Mucosa of rectum (tissue), 2 donors: ENCODE data around the gene HNRNPM.

Experiments used
- H3K27ac ChIP-seq, 2 donors: one replicate each; pipeline ENCODE4 v1.7.0; 2013; ENCODE audit warnings: inconsistent platforms in 2 of 2, low read depth in 2 of 2, low read length in 2 of 2
- H3K27me3 ChIP-seq, 2 donors: one replicate each; pipeline ENCODE4 v1.7.0; 2013; ENCODE audit warnings: low read length in 2 of 2; ENCODE audit not compliant: control insufficient read depth in 2 of 2, insufficient read depth in 2 of 2
- H3K36me3 ChIP-seq, 2 donors: one replicate each; pipeline ENCODE4 v1.7.0; 2013; ENCODE audit warnings: low read length in 2 of 2; ENCODE audit not compliant: control insufficient read depth in 2 of 2, insufficient read depth in 2 of 2
- H3K4me1 ChIP-seq, 2 donors: one replicate each; pipeline ENCODE4 v1.7.0; 2013; ENCODE audit warnings: low read length in 2 of 2, mild to moderate bottlenecking in 1 of 2; ENCODE audit not compliant: control insufficient read depth in 2 of 2, insufficient read depth in 2 of 2
- H3K4me3 ChIP-seq, 2 donors: one replicate each; pipeline ENCODE4 v1.7.0; 2013; ENCODE audit warnings: low read length in 2 of 2
- H3K9ac ChIP-seq, 2 donors: one replicate each; pipeline ENCODE4 v1.7.0; 2013; ENCODE audit warnings: low read length in 2 of 2, low read depth in 1 of 2, mild to moderate bottlenecking in 1 of 2
- H3K9me3 ChIP-seq, 2 donors: one replicate each; pipeline ENCODE4 v1.7.0; 2013; ENCODE audit warnings: low read length in 2 of 2; ENCODE audit not compliant: control insufficient read depth in 2 of 2
- donor health status: healthy.
- donor health status: Normal muscosa, but diverticular disease.

Gene HNRNPM

GRCh38 chr19:8449830-8450229 lies 5.1 kb downstream of the HNRNPM start:
- no peak overlapping the region for H3K9ac ChIP-seq
- H3K36me3 ChIP-seq: peaks cover 11 to 18% of the 10 kb centered on the region in 2 donors
- H3K27me3 ChIP-seq: no peaks in the 10 kb centered on the region
- no peaks in the 10 kb centered on the region for H3K9me3 ChIP-seq
- H3K27ac ChIP-seq: no peak overlapping the region
- H3K4me1 ChIP-seq: peaks cover 14 to 26% of the 10 kb centered on the region in 2 donors
- H3K4me3 ChIP-seq: no peak overlapping the region

DNA sequence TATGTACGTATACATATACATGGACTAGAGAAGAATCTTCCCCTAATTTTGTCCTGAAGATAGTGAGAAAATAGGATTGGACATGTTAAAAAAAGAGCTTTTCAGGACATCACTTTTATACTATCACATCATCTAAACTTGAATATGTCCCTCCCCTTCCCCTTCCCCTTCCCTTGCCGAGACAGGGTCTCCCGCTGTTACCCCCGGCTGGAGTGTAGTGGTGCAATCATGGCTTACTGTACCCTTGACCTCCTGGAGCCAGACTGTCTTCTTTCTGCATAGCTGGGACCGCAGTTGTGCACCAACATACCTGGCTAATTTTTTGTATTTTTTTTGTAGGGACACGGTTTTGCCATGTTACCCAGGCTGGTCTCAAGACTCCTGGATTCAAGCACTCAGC lies 6.6 kb downstream of the HNRNPM start:
- Histone ChIP-seq H3K9ac (no peak overlapping the region), H3K27ac (no peak overlapping the region), H3K27me3 (no peaks in the 10 kb centered on the region), H3K4me3 (no peak overlapping the region), H3K9me3 (no peaks in the 10 kb centered on the region), H3K36me3 (peaks cover 22 to 28% of the 10 kb centered on the region in 2 donors), H3K4me1 (peaks cover 8 to 18% of the 10 kb centered on the region in 2 donors)

DNA sequence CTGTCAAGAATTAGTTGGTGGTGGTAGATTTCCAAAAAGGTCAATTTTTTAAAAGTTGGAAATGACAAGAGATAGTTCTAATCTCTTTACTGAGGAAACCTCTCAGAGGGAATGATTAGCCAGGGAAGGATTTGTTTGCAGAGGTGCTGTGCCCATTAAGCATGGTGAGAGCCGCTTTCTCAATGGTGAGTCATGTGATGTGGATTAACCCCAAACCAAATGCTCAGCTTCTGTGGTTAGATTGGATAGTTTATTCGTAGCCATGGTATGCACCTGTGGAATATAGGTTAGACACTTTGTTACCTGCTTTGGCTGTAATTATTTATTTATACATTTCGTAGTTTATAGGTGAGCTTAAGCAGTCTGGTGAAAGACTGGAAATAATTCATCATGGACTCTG lies 7.1 kb downstream of the HNRNPM start:
- Histone ChIP-seq H3K4me1 (peaks cover 3 to 13% of the 10 kb centered on the region in 2 donors), H3K27me3 (no peaks in the 10 kb centered on the region), H3K9me3 (no peaks in the 10 kb centered on the region), H3K9ac (no peak overlapping the region), H3K36me3 (peaks cover 26 to 33% of the 10 kb centered on the region in 2 donors), H3K4me3 (no peak overlapping the region), H3K27ac (no peak overlapping the region)

- Histone ChIP-seq H3K27ac (no peak overlapping the region), H3K36me3 (peaks cover 27 to 39% of the 10 kb centered on the region in 2 donors), H3K4me3 (no peak overlapping the region), H3K9me3 (no peaks in the 10 kb centered on the region), H3K9ac (no peak overlapping the region), H3K4me1 (peaks cover 2 to 11% of the 10 kb centered on the region in 2 donors), H3K27me3 (no peaks in the 10 kb centered on the region)
Observed at GRCh38 chr19:8452446-8453123, 7.8 kb downstream of the HNRNPM start.

- no peak overlapping the region for H3K9ac ChIP-seq
- H3K27me3 ChIP-seq: no peaks in the 10 kb centered on the region
- H3K4me3 ChIP-seq: no peak overlapping the region
- no peaks in the 10 kb centered on the region for H3K9me3 ChIP-seq
- peaks cover 27 to 39% of the 10 kb centered on the region in 2 donors for H3K36me3 ChIP-seq
- H3K27ac ChIP-seq: no peak overlapping the region
- peaks cover 5 to 18% of the 10 kb centered on the region in 2 donors for H3K4me1 ChIP-seq
Observed at GRCh38 chr19:8453616-8454015, 8.8 kb downstream of the HNRNPM start.

DNA sequence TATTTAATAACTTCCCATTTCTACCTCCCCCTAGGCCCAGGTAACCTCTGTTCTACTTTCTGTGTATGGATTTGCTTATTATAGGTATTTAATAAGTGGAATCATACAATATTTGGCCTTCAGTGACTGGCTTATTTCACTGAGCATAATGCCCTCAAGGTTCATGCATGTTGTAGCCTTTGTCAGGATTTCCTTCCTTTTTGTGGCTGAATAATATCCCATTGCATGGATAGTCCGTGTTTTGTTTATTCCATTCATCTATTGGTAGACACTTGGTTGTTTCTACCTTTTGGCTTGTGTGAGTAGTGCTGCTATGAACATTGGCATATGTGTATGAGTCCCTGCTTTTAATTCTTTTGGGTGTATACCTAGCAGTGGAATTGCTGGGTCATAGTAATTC lies 9.4 kb downstream of the HNRNPM start:
- peaks cover 27 to 40% of the 10 kb centered on the region in 2 donors for H3K36me3 ChIP-seq
- H3K4me1 ChIP-seq: peaks cover 8 to 14% of the 10 kb centered on the region in 2 donors
- no peak overlapping the region for H3K4me3 ChIP-seq
- H3K9me3 ChIP-seq: no peaks in the 10 kb centered on the region
- H3K27me3 ChIP-seq: no peaks in the 10 kb centered on the region
- no peak overlapping the region for H3K27ac ChIP-seq
- H3K9ac ChIP-seq: no peak overlapping the region

DNA sequence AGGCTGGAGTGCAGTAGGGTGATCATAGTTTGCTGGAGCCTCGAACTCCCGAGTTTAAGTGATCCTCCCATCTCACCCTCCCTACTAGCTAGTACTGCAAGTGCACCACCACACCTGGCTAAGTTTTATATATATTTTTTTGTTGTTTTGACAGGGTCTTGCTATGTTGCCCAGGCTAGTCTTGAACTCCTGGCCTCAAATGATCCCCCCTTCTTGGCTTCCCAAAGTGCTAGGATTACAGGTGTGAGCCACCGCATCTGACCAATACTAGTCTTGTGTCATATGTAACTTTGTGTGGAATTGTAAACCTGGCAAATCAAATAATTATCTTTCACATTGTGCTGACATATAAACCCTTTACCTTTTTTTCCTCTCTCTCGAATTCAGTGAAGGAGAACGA lies 10.2 kb downstream of the HNRNPM start:
- Histone ChIP-seq H3K36me3 (peaks cover 27 to 40% of the 10 kb centered on the region in 2 donors), H3K4me1 (peaks cover 11 to 18% of the 10 kb centered on the region in 2 donors), H3K27ac (no peak overlapping the region), H3K27me3 (no peaks in the 10 kb centered on the region), H3K9ac (no peak overlapping the region), H3K9me3 (no peaks in the 10 kb centered on the region), H3K4me3 (no peak overlapping the region)

DNA sequence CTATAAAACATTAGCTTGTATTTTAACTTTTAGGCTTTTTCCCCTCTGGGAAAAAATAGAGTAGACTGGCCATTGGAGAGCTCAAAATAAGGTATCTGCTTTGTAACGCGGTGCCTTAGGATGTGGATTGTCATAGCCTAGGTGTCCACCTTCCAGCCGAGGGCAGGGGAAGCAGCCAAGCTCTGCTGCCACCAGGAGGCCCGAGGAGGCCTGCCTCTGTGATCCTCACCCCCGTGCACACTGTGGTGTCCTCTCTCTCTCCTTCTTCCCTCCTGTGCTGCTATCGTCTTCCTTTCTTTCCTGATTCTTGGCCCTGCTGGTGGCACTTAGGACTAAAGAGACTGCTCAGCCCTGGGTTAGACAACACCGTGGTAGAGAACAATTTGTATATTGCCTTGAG lies 11.3 kb downstream of the HNRNPM start:
- H3K9ac ChIP-seq: no peak overlapping the region
- H3K9me3 ChIP-seq: no peaks in the 10 kb centered on the region
- no peak overlapping the region for H3K4me3 ChIP-seq
- no peak overlapping the region for H3K27ac ChIP-seq
- peaks cover 20 to 21% of the 10 kb centered on the region in 2 donors for H3K4me1 ChIP-seq
- no peaks in the 10 kb centered on the region for H3K27me3 ChIP-seq
- H3K36me3 ChIP-seq: peaks cover 27 to 41% of the 10 kb centered on the region in 2 donors

DNA sequence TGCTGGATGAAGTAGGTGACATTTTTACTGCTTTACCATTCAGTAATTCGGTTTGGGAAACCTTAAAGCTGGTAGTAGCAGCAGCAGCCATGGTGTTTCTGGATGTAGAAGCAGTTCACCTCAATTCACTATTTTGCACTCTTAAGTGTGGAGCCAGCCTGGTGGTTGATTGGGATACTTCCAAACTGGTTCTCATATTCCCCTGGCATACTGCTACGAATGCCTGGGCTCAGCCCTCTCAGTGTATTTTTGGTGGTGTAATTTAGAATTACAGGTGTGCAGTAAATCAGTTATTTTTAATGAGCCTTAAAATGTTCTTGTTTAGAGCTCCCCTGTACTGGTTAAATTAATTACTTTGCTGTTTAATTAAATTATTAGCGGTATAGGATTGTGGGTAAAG lies 12.4 kb downstream of the HNRNPM start:
- Histone ChIP-seq H3K4me3 (no peak overlapping the region), H3K9me3 (no peaks in the 10 kb centered on the region), H3K4me1 (peaks cover 21 to 23% of the 10 kb centered on the region in 2 donors), H3K36me3 (peaks cover 25 to 38% of the 10 kb centered on the region in 2 donors), H3K9ac (no peak overlapping the region), H3K27ac (no peak overlapping the region), H3K27me3 (no peaks in the 10 kb centered on the region)

DNA sequence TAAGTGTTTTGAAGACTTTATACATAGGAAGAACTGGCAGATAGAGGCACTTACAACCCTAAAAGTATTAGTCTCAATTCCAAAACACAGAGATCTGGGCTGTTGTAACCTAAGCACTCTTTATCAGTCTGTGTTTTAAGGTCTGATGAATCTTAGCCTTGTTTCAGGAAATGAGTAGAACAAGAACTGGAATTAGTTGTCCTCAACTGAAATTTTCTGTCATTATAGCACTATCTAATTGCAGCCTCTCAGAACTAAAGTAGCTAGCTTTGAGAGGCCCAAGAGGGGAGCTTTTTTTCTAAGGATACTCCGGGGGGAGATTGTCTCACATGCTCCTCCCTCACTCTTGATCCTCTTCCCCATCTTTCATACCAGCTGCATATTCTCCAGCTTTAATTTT lies 13.1 kb downstream of the HNRNPM start:
- peaks cover 17 to 23% of the 10 kb centered on the region in 2 donors for H3K4me1 ChIP-seq
- no peaks in the 10 kb centered on the region for H3K27me3 ChIP-seq
- H3K27ac ChIP-seq: no peak overlapping the region
- H3K9me3 ChIP-seq: no peaks in the 10 kb centered on the region
- H3K36me3 ChIP-seq: peaks cover 29 to 37% of the 10 kb centered on the region in 2 donors
- H3K9ac ChIP-seq: no peak overlapping the region
- no peak overlapping the region for H3K4me3 ChIP-seq
